ENCODE results near the gene FBXO7.

DNA sequence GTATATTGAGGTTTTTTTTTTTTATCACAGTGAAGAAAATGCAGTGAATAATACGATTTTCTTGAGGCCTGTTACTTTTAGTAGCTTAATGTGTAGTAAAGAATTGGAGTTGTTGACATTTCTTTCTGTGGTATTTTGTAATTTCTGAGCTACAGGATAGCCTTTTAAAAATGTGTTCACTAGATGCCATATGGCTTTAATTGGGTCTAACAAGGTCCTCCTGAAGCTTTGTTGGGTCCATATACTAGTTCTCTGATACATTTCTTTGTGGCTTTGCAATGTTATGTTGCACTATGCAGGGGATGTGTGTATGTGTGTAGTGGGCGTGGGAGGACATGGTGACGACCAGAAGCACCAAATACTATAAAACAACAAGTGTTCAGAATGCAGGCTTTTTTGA, 25.1 kb downstream of the FBXO7 start:
- TF ChIP-seq, protein P1, sequence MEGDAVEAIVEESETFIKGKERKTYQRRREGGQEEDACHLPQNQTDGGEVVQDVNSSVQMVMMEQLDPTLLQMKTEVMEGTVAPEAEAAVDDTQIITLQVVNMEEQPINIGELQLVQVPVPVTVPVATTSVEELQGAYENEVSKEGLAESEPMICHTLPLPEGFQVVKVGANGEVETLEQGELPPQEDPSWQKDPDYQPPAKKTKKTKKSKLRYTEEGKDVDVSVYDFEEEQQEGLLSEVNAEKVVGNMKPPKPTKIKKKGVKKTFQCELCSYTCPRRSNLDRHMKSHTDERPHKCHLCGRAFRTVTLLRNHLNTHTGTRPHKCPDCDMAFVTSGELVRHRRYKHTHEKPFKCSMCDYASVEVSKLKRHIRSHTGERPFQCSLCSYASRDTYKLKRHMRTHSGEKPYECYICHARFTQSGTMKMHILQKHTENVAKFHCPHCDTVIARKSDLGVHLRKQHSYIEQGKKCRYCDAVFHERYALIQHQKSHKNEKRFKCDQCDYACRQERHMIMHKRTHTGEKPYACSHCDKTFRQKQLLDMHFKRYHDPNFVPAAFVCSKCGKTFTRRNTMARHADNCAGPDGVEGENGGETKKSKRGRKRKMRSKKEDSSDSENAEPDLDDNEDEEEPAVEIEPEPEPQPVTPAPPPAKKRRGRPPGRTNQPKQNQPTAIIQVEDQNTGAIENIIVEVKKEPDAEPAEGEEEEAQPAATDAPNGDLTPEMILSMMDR (IDR thresholded peaks at IDR 0.05; ENCODE audit: insufficient read depth, low read length): no peak
- no peak for TF ChIP-seq GABPA (IDR thresholded peaks at IDR 0.05; ENCODE audit: low read depth)
- TF ChIP-seq, protein P2, sequence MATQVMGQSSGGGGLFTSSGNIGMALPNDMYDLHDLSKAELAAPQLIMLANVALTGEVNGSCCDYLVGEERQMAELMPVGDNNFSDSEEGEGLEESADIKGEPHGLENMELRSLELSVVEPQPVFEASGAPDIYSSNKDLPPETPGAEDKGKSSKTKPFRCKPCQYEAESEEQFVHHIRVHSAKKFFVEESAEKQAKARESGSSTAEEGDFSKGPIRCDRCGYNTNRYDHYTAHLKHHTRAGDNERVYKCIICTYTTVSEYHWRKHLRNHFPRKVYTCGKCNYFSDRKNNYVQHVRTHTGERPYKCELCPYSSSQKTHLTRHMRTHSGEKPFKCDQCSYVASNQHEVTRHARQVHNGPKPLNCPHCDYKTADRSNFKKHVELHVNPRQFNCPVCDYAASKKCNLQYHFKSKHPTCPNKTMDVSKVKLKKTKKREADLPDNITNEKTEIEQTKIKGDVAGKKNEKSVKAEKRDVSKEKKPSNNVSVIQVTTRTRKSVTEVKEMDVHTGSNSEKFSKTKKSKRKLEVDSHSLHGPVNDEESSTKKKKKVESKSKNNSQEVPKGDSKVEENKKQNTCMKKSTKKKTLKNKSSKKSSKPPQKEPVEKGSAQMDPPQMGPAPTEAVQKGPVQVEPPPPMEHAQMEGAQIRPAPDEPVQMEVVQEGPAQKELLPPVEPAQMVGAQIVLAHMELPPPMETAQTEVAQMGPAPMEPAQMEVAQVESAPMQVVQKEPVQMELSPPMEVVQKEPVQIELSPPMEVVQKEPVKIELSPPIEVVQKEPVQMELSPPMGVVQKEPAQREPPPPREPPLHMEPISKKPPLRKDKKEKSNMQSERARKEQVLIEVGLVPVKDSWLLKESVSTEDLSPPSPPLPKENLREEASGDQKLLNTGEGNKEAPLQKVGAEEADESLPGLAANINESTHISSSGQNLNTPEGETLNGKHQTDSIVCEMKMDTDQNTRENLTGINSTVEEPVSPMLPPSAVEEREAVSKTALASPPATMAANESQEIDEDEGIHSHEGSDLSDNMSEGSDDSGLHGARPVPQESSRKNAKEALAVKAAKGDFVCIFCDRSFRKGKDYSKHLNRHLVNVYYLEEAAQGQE (IDR thresholded peaks at IDR 0.05; ENCODE audit: insufficient replicate concordance, low read depth): no peak

Measured in HL-60 (cell line).